ENCODE results near the gene ABCC8. TPM values are rescaled to one million over a fixed set of nuclear protein-coding genes. Genes with fewer than 3 reads are reported as not detected.

ABCC8 gene
- total and polyA plus RNA-seq, 10 of the 15 experiments (the other 5 are each of a cell fraction or from before 2014, with no cell fraction given): not detected

- TF ChIP-seq KLF5 (IDR thresholded peaks at IDR 0.05; ENCODE audit: partially characterized antibody): no peak
- TF ChIP-seq KAT2A (conservative IDR thresholded peaks at IDR 0.05; ENCODE audit: control insufficient read depth, low read depth, low read length): no peak
- no peak for TF ChIP-seq ZNF207 (IDR thresholded peaks at IDR 0.05; ENCODE audit: borderline replicate concordance)
- TF ChIP-seq SP1 (IDR thresholded peaks at IDR 0.05; ENCODE audit: low read depth, low read length): no peak
- peak; percentile 67 for TF ChIP-seq MEF2B (IDR thresholded peaks at IDR 0.05; ENCODE audit: partially characterized antibody, poor library complexity, severe bottlenecking)
- TF ChIP-seq STAT1 (conservative IDR thresholded peaks at IDR 0.05): no peak
- no peak for TF ChIP-seq SKIL (IDR thresholded peaks at IDR 0.05; ENCODE audit: low read depth, poor library complexity, severe bottlenecking)
- TF ChIP-seq RUNX3 (IDR thresholded peaks at IDR 0.05; ENCODE audit: low read length): no peak
- no peak for TF ChIP-seq RFX5 (IDR thresholded peaks at IDR 0.05; ENCODE audit: low read depth, low read length)
- 0 out of 2 replicates have a peak, but pooled peaks have one; percentile 29 for TF ChIP-seq NR2F1 (conservative IDR thresholded peaks at IDR 0.05)
- no peak for TF ChIP-seq SUPT20H (IDR thresholded peaks at IDR 0.05; ENCODE audit: borderline replicate concordance, control insufficient read depth, low read depth, low read length)
- no peak for TF ChIP-seq BACH1 (IDR thresholded peaks at IDR 0.05; ENCODE audit: borderline replicate concordance)
- no peak for TF ChIP-seq MXI1 (IDR thresholded peaks at IDR 0.05; ENCODE audit: low read depth, low read length)
- TF ChIP-seq RELA (IDR thresholded peaks at IDR 0.05; ENCODE audit: borderline replicate concordance, partially characterized antibody): no peak
- TF ChIP-seq SREBF2 (IDR thresholded peaks at IDR 0.05; ENCODE audit: low read length): no peak
- TF ChIP-seq PBX3 (IDR thresholded peaks at IDR 0.05; ENCODE audit: insufficient replicate concordance, low read depth, low read length): no peak
- no peak for TF ChIP-seq NRF1 (conservative IDR thresholded peaks at IDR 0.05; ENCODE audit: low read depth, low read length)
Measured at GRCh38 chr11:17405232-17406005, 71.2 kb downstream of the ABCC8 start (continued).
